Tibial nerve (tissue), 3 donors: ENCODE results near the gene NECAB3.
"Not testable (repeated sequence)": the region's sequence is repeated elsewhere in the genome, so short reads cannot be mapped to it uniquely, and the experiment has no call there.

Source experiments
- CTCF ChIP-seq, 5 experiments: fragments of 200-600 bp in 3 of 5; fragments of 450-650 bp in 2 of 5; sonication (generic) in 3 of 5; IDR thresholded peaks; one replicate each; pipeline ENCODE4 v1.5.1; 2016 to 2019; ENCODE audit warnings: antibody characterized with exemption in 5 of 5, mild to moderate bottlenecking in 3 of 5, moderate library complexity in 2 of 5
- POLR2A ChIP-seq, 2 donors: fragments of 450-650 bp; IDR thresholded peaks; one replicate each; pipeline ENCODE4 v1.6.1; 2017; ENCODE audit warnings: antibody characterized with exemption in 2 of 2, mild to moderate bottlenecking in 2 of 2, moderate library complexity in 2 of 2

- not testable (repeated sequence) for TF ChIP-seq CTCF, POLR2A (IDR thresholded peaks at IDR 0.05)
Measured at GRCh38 chr20:33700696-33701441, 26.6 kb upstream of the NECAB3 start.
